Measurements from ENCODE around the gene MGAT4A.

DNA sequence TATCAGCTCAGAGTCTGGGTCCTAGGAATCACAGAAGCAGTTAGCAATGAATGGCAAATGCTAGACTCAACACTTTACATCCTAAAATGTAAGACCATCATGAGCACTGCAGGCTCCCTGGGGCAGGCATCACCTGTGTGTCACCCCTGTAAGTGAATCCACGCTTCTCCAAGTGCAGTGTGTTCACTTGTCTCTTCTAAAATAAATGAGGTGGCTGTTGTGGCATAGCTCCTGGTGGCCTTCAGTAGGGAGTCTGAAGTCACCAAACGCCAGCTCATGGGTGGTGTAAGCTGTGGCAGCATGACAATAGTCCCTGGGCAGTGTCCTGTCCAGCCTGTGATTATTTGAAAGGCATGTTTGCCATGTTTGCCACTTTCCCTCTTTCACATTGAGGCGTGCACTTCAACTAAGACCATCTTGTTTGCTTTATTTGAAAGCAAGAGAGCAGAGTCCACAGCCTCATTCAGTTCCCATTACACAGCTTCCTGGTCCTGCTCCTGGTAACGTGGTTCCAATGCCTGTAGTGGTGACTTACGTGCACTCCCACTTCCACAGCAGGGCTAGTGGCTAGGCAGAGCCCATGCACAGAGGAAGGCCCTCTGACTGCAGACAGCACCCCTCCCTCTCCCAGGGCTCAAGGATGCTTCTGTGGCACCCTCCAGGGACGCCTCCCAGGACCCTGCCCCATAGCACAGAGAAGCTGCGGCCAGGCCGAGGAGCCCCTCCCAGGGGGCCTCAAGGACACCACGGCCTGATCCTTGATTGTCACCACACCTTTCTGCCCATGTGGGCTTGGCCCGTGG is 146.9 kb downstream of the MGAT4A start:
- TF ChIP-seq, protein P1, sequence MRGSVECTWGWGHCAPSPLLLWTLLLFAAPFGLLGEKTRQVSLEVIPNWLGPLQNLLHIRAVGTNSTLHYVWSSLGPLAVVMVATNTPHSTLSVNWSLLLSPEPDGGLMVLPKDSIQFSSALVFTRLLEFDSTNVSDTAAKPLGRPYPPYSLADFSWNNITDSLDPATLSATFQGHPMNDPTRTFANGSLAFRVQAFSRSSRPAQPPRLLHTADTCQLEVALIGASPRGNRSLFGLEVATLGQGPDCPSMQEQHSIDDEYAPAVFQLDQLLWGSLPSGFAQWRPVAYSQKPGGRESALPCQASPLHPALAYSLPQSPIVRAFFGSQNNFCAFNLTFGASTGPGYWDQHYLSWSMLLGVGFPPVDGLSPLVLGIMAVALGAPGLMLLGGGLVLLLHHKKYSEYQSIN (CRISPR knock-in tag; IDR thresholded peaks at IDR 0.05; ENCODE audit: borderline replicate concordance) = no peak
- TF ChIP-seq HOXD1 (CRISPR knock-in tag; IDR thresholded peaks at IDR 0.05) (no peak), ZNF326 (CRISPR knock-in tag; IDR thresholded peaks at IDR 0.05; ENCODE audit: borderline replicate concordance) (no peak)
